K562 (cell line): ENCODE results near the gene HNF4A. TPM values are rescaled to one million over a fixed set of nuclear protein-coding genes. Genes with fewer than 3 reads are reported as not detected.

Source experiments
- ATAC-seq: fragments of 200-7000 bp; cut with Tn5 transposase; 3 replicates; pipeline ENCODE4 v1.9.1; 2020; ENCODE audit warnings: moderate library complexity
- BruUV-seq: library from RNA; stranded (reverse); fragments of 400-500 nt; replicated peaks from 2 replicates; lab custom pipeline; 2021; lab: Mats Ljungman, UMichigan
- CTCF ChIA-PET: fragments of 300-600 bp; formaldehyde crosslinking; extraction: SDS; loops from one replicate; lab custom pipeline; 2021; ENCODE audit warnings: low intra/inter-chr PET ratio; lab: Yijun Ruan, JAX
- POLR2A ChIA-PET: fragments of 300-600, 350-650 bp; sonication (Branson Sonifier 250); formaldehyde crosslinking; extraction: SDS; loops from one replicate; lab custom pipeline; 2021; ENCODE audit warnings: antibody characterized with exemption, inconsistent platforms; lab: Yijun Ruan, JAX
- DNase-seq, 4 experiments: peaks; one replicate each; pipeline versions ENCODE4 v3.0.0 to v3.0.0-alpha.2; 2011 to 2018; ENCODE audit warnings: low spot score in 3 of 4, mixed read lengths in 3 of 4; ENCODE audit errors: extremely low read depth in 1 of 4
- FAIRE-seq: peaks from 2 replicates; lab custom pipeline; 2011; peaks lifted over from hg19 to GRCh38; lab: Jason Lieb, UNC
- H2AFZ ChIP-seq: 2 replicates; pipeline ENCODE4 v1.6.0; 2011; ENCODE audit warnings: low read depth, low read length, control low read depth, inconsistent platforms
- H3K27ac ChIP-seq: fragments of 200-600 bp; 3 replicates; pipeline ENCODE4 v1.8.0; 2011; ENCODE audit warnings: low read depth, mild to moderate bottlenecking, control low read depth, inconsistent platforms, low read length, moderate library complexity, mixed read lengths; ENCODE audit errors: extremely low read depth
- H3K27me3 ChIP-seq, 2 experiments: fragments of 300-600 bp in 1 of 2; 2 replicates in 1 of 2; 3 replicates in 1 of 2; pipeline versions ENCODE4 v1.6.0 to v1.8.0; 2011; ENCODE audit warnings: inconsistent platforms in 2 of 2, low read length in 2 of 2, mild to moderate bottlenecking in 1 of 2, mixed read lengths in 1 of 2, moderate library complexity in 1 of 2; ENCODE audit not compliant: control insufficient read depth in 2 of 2, insufficient read depth in 2 of 2
- H3K36me3 ChIP-seq: fragments of 300-600 bp; 3 replicates; pipeline ENCODE4 v1.8.0; 2011; ENCODE audit warnings: mild to moderate bottlenecking, low read length, inconsistent platforms; ENCODE audit not compliant: control insufficient read depth, insufficient read depth
- H3K4me1 ChIP-seq, 2 experiments: fragments of 200-600 bp in 1 of 2; replicated peaks in 1 of 2; 2 replicates in 1 of 2; 3 replicates in 1 of 2; pipeline versions ENCODE4 v1.5.1 to v1.8.0; 2011; ENCODE audit warnings: inconsistent platforms in 2 of 2, low read length in 2 of 2, mild to moderate bottlenecking in 1 of 2, mixed read lengths in 1 of 2, moderate library complexity in 1 of 2; ENCODE audit not compliant: control insufficient read depth in 2 of 2, insufficient read depth in 2 of 2
- H3K4me2 ChIP-seq: 2 replicates; pipeline ENCODE4 v1.6.1; 2011; ENCODE audit warnings: low read length, control low read depth, inconsistent platforms, mixed read lengths; ENCODE audit not compliant: insufficient read depth
- H3K4me3 ChIP-seq: fragments of 200-600 bp; sonication (generic), shearing (Covaris generic); 2 replicates; pipeline ENCODE4 v1.5.1; 2016; ENCODE audit warnings: control low read depth, inconsistent platforms
- H3K79me2 ChIP-seq: fragments of 200-600 bp; 3 replicates; pipeline ENCODE4 v1.8.0; 2011; ENCODE audit warnings: low read length, inconsistent platforms; ENCODE audit not compliant: control insufficient read depth, insufficient read depth
- H3K9ac ChIP-seq, 2 experiments: 2 replicates each; pipeline versions ENCODE4 v1.6.0 to v1.6.1; 2011; ENCODE audit warnings: low read depth in 2 of 2, low read length in 2 of 2, control low read depth in 1 of 2, inconsistent platforms in 1 of 2, mild to moderate bottlenecking in 1 of 2, mixed read lengths in 1 of 2; ENCODE audit not compliant: insufficient read depth in 1 of 2
- H3K9me1 ChIP-seq: one replicate; pipeline ENCODE4 v1.6.0; 2011; ENCODE audit warnings: inconsistent platforms, mild to moderate bottlenecking, low read length, moderate library complexity; ENCODE audit not compliant: control insufficient read depth, insufficient read depth
- H3K9me3 ChIP-seq: replicated peaks from 2 replicates; pipeline ENCODE4 v1.5.1; 2011; ENCODE audit warnings: low read depth, low read length, inconsistent platforms; ENCODE audit not compliant: control insufficient read depth, insufficient read depth
- H4K20me1 ChIP-seq: replicated peaks from 2 replicates; pipeline ENCODE4 v1.6.1; 2011; ENCODE audit warnings: low read length, inconsistent platforms, mixed read lengths; ENCODE audit not compliant: control insufficient read depth, insufficient read depth
- CTCF ChIP-seq, 3 experiments: IDR thresholded peaks in 2 of 3; conservative IDR thresholded peaks in 1 of 3; 2 replicates each; pipeline ENCODE4 v1.5.1; 2011 to 2012; ENCODE audit warnings: low read length in 3 of 3, mild to moderate bottlenecking in 3 of 3, control low read depth in 2 of 3, improper control_type of control experiment in 1 of 3, inconsistent platforms in 1 of 3, low read depth in 1 of 3, mixed read lengths in 1 of 3, moderate library complexity in 1 of 3; ENCODE audit not compliant: insufficient read depth in 2 of 3
- CTCFL ChIP-seq: IDR thresholded peaks from 2 replicates; pipeline ENCODE4 v1.6.1; 2011; ENCODE audit warnings: borderline replicate concordance, low read depth, mild to moderate bottlenecking, moderate library complexity, low read length; ENCODE audit not compliant: insufficient read depth, poor library complexity, severe bottlenecking
- SP2 ChIP-seq: IDR thresholded peaks from 2 replicates; pipeline ENCODE4 v1.6.1; 2011; ENCODE audit warnings: mild to moderate bottlenecking, low read depth, low read length, moderate library complexity; ENCODE audit not compliant: poor library complexity, severe bottlenecking; ENCODE audit errors: extremely low read depth
- TEAD4 ChIP-seq, 2 experiments: sonication (generic) in 1 of 2; formaldehyde crosslinking in 1 of 2; IDR thresholded peaks; 2 replicates each; pipeline versions ENCODE4 v1.6.1 to v1.8.0; 2012 to 2022; ENCODE audit warnings: borderline replicate concordance in 1 of 2, inconsistent platforms in 1 of 2, low read length in 1 of 2, mild to moderate bottlenecking in 1 of 2, missing genetic modification reagents in 1 of 2
- THRB ChIP-seq: fragments of 450-650 bp; formaldehyde crosslinking; conservative IDR thresholded peaks from 2 replicates; pipeline ENCODE4 v1.4.0; 2022; ENCODE audit warnings: mild to moderate bottlenecking, missing genetic modification characterization
- WGBS: fragments of 100-300 bp; shearing (Covaris generic); methylation state at CpG from one replicate; pipeline ENCODE4 v1.1.6; 2016; ENCODE audit warnings: low coverage, mixed read lengths; ENCODE audit not compliant: insufficient coverage; ENCODE audit errors: missing lambda C conversion rate; 5-methylcytosine and 5-hydroxymethylcytosine counted together
- in situ Hi-C: fragments of 300-500 bp; cut with MboI; formaldehyde crosslinking; loops from 4 replicates; pipeline ENCODE4 v1.15.0; 2018; ENCODE audit warnings: inconsistent platforms, mixed read lengths
- intact Hi-C: fragments of 100-400 bp; cut with micrococcal nuclease; formaldehyde crosslinking; loops from 2 replicates; pipeline ENCODE4 v1.14.2; 2022
- polyA plus RNA-seq, 8 experiments: library from polyadenylated mRNA; depleted of rRNA in 4 of 8; stranded (reverse) in 5 of 8; unstranded in 3 of 8; fragments of >200 nt; fragmentation: Nextera tagmentation in 2 of 8; fragmentation: Illumina TruSeq in 1 of 8; extraction: Ambion mirVana in 2 of 8; extraction: Trizol in 1 of 8; gene quantifications; 2 replicates each; pipeline versions ENCODE4 v1.2.1 to v1.2.3, GENCODE V29; 2011 to 2014; ENCODE audit warnings: inconsistent platforms in 1 of 8, missing spikeins in 1 of 8
- total RNA-seq, 7 experiments: library from RNA; depleted of rRNA in 6 of 7; stranded (reverse); fragments of >200 nt in 6 of 7; fragmentation: Illumina TruSeq in 2 of 7; extraction: Trizol in 2 of 7; gene quantifications; 2 replicates each; pipeline versions ENCODE4 v1.2.1 to v1.2.3, GENCODE V29; 2011 to 2021; ENCODE audit warnings: low replicate concordance in 1 of 7

The HNF4A gene
- total and polyA plus RNA-seq, 9 of the 15 experiments (the other 6 are each of a cell fraction or from before 2014, with no cell fraction given): 0.03 to 0.27 (median 0.08) TPM; not detected in 5

GRCh38 chr20:44448753-44449546 lies 93.5 kb downstream of the HNF4A start:
- no peak overlapping the region for H3K4me2 ChIP-seq
- CTCF ChIA-PET: interaction anchor here (1.0 to 1.1 kb wide), 2 partner anchors 61 to 234 kb away, joined by 3 to 4 read pairs; no protein-coding TSS in a partner anchor
- no peaks in the 10 kb centered on the region for H3K4me1 ChIP-seq
- DNase-seq (peak; percentile 66 to 75 (median 68)), FAIRE-seq (peak; percentile 77), ATAC-seq (peak; percentile 94)
- peaks cover 8 to 30% of the 10 kb centered on the region in 2 experiments; a peak in 4 of 5 replicates for H3K27me3 ChIP-seq
- no peak overlapping the region for H2AFZ ChIP-seq
- H3K4me3 ChIP-seq: no peak overlapping the region
- no TSS peak for BruUV-seq
- H3K27ac ChIP-seq: no peak overlapping the region
- H3K36me3 ChIP-seq: no peaks in the 10 kb centered on the region
- H4K20me1 ChIP-seq: no peaks in the 10 kb centered on the region; the same call in none of the 2 replicates
- H3K9me1 ChIP-seq: no peaks in the 10 kb centered on the region
- WGBS: 22% methylated on average over 9 of the region's 9 CpGs
- in situ Hi-C loops: no loop called here
- H3K79me2 ChIP-seq: no peaks in the 10 kb centered on the region
- no peaks in the 10 kb centered on the region for H3K9me3 ChIP-seq
- POLR2A ChIA-PET: interaction anchor here (0.8 to 1.1 kb wide), 2 partner anchors 8 to 40 kb away, joined by 3 read pairs; no protein-coding TSS in a partner anchor
- H3K9ac ChIP-seq: no peak overlapping the region
- intact Hi-C loops: no loop called here
- no peak for TF ChIP-seq THRB (CRISPR knock-in tag)
- TF ChIP-seq SP2: no peak
- peak; percentile 57 for TF ChIP-seq CTCFL
- 0 out of 2 replicates have a peak, but pooled peaks have one; percentile 16 for TF ChIP-seq TEAD4 (IDR thresholded peaks at IDR 0.05; ENCODE audit: low read length)
- no peak for TF ChIP-seq TEAD4 (CRISPR knock-in tag; IDR thresholded peaks at IDR 0.05; ENCODE audit: borderline replicate concordance)
- peak; percentile 73 to 80 (median 75) for TF ChIP-seq CTCF (IDR thresholded peaks at IDR 0.05 in 2 of 3, conservative IDR thresholded peaks at IDR 0.05 in 1 of 3; ENCODE audit: insufficient read depth in 2 of 3, low read depth in 1 of 3, low read length in 3 of 3)
